ENCODE measurements around the gene SSH2. TPM values are rescaled to one million over a fixed set of nuclear protein-coding genes. Genes with fewer than 3 reads are reported as not detected.

The SSH2 gene
- polyA plus RNA-seq, 1 donor from 2014 or later: 16.6 TPM

DNA sequence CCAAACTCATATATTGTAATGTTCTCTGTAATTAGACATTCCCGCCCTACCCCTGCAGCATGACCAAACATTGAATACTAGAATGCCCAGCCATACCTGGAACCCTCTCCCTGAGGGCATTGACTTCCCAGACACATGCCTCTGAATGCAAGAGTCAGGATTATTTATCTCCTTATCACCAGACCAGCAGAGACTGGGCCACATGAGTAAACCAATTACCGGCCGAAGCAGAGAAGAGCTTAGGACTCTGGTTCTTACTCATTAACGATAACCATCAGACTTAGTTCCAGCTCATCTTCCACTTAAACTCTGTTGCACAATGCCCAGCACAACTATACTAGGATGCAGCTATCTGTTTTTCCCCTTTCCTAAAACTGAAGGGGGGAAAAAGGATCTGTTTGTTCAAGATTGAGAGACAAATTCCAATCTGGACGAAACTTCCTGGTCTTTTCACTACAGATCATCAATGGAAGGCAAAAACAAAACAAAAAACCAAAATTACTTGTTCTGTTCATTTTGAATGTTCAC is 219.1 kb downstream of the SSH2 start:
- no peaks in the 10 kb centered on the region for H3K9me2 ChIP-seq (ENCODE audit: insufficient read depth, low read length)
- H4K20me1 ChIP-seq (ENCODE audit: insufficient read depth): no peaks in the 10 kb centered on the region
- no peak overlapping the region for H3K27ac ChIP-seq (ENCODE audit: low read length)
- H3K27me3 ChIP-seq (ENCODE audit: insufficient read depth, low read depth, low read length): no peaks in the 10 kb centered on the region
- H3K4me2 ChIP-seq (ENCODE audit: low read length): no peak overlapping the region
- H3F3A ChIP-seq (ENCODE audit: insufficient read depth, low read length, poor library complexity, severe bottlenecking): no peaks in the 10 kb centered on the region
- H3K4me3 ChIP-seq (ENCODE audit: low read length): no peak overlapping the region
- TF ChIP-seq, protein P1, sequence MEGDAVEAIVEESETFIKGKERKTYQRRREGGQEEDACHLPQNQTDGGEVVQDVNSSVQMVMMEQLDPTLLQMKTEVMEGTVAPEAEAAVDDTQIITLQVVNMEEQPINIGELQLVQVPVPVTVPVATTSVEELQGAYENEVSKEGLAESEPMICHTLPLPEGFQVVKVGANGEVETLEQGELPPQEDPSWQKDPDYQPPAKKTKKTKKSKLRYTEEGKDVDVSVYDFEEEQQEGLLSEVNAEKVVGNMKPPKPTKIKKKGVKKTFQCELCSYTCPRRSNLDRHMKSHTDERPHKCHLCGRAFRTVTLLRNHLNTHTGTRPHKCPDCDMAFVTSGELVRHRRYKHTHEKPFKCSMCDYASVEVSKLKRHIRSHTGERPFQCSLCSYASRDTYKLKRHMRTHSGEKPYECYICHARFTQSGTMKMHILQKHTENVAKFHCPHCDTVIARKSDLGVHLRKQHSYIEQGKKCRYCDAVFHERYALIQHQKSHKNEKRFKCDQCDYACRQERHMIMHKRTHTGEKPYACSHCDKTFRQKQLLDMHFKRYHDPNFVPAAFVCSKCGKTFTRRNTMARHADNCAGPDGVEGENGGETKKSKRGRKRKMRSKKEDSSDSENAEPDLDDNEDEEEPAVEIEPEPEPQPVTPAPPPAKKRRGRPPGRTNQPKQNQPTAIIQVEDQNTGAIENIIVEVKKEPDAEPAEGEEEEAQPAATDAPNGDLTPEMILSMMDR (IDR thresholded peaks at IDR 0.05; ENCODE audit: poor library complexity, severe bottlenecking): no peak
- TF ChIP-seq REST (IDR thresholded peaks at IDR 0.05; ENCODE audit: borderline replicate concordance) (no peak), EZH2 (IDR thresholded peaks at IDR 0.05; ENCODE audit: borderline replicate concordance, insufficient read depth, low read length, poor library complexity, severe bottlenecking) (no peak), RAD21 (conservative IDR thresholded peaks at IDR 0.05) (no peak), TAF1 (IDR thresholded peaks at IDR 0.05; ENCODE audit: low read depth) (no peak), MXI1 (conservative IDR thresholded peaks at IDR 0.05; ENCODE audit: poor library complexity, severe bottlenecking) (no peak), POLR2AphosphoS5 (IDR thresholded peaks at IDR 0.05) (no peak), EP300 (conservative IDR thresholded peaks at IDR 0.05; ENCODE audit: poor library complexity, severe bottlenecking) (no peak), SMC3 (conservative IDR thresholded peaks at IDR 0.05; ENCODE audit: poor library complexity) (no peak)
- H3K9ac ChIP-seq (ENCODE audit: low read length): no peak overlapping the region
- H3K9me3 ChIP-seq (ENCODE audit: low read length): no peaks in the 10 kb centered on the region
- H3K36me3 ChIP-seq (ENCODE audit: insufficient read depth, low read length): no peaks in the 10 kb centered on the region
- H3K79me2 ChIP-seq (replicated peaks; ENCODE audit: insufficient read depth, low read length): no peaks in the 10 kb centered on the region
- no peak overlapping the region for H2AFZ ChIP-seq (ENCODE audit: low read depth, low read length)

- no peaks in the 10 kb centered on the region for H3K27me3 ChIP-seq (ENCODE audit: insufficient read depth, low read depth, low read length)
- H3K36me3 ChIP-seq (ENCODE audit: insufficient read depth, low read length): no peaks in the 10 kb centered on the region
- H3K79me2 ChIP-seq (replicated peaks; ENCODE audit: insufficient read depth, low read length): no peaks in the 10 kb centered on the region
- no peaks in the 10 kb centered on the region for H3F3A ChIP-seq (ENCODE audit: insufficient read depth, low read length, poor library complexity, severe bottlenecking)
- no peaks in the 10 kb centered on the region for H3K9me3 ChIP-seq (ENCODE audit: low read length)
- no peak overlapping the region for H3K27ac ChIP-seq (ENCODE audit: low read length)
- no peaks in the 10 kb centered on the region for H4K20me1 ChIP-seq (ENCODE audit: insufficient read depth)
- TF ChIP-seq EP300 (conservative IDR thresholded peaks at IDR 0.05; ENCODE audit: poor library complexity, severe bottlenecking): no peak
- TF ChIP-seq POLR2AphosphoS5 (IDR thresholded peaks at IDR 0.05): no peak
- no peak for TF ChIP-seq EZH2 (IDR thresholded peaks at IDR 0.05; ENCODE audit: borderline replicate concordance, insufficient read depth, low read length, poor library complexity, severe bottlenecking)
- no peak for TF ChIP-seq TAF1 (IDR thresholded peaks at IDR 0.05; ENCODE audit: low read depth)
- no peak for TF ChIP-seq MXI1 (conservative IDR thresholded peaks at IDR 0.05; ENCODE audit: poor library complexity, severe bottlenecking)
- TF ChIP-seq, protein P1 (IDR thresholded peaks at IDR 0.05; ENCODE audit: poor library complexity, severe bottlenecking): no peak
- TF ChIP-seq RAD21 (conservative IDR thresholded peaks at IDR 0.05): no peak
- no peak for TF ChIP-seq SMC3 (conservative IDR thresholded peaks at IDR 0.05; ENCODE audit: poor library complexity)
- no peak for TF ChIP-seq REST (IDR thresholded peaks at IDR 0.05; ENCODE audit: borderline replicate concordance)
- H3K4me3 ChIP-seq (ENCODE audit: low read length): no peak overlapping the region
- no peaks in the 10 kb centered on the region for H3K9me2 ChIP-seq (ENCODE audit: insufficient read depth, low read length)
- no peak overlapping the region for H3K4me2 ChIP-seq (ENCODE audit: low read length)
- no peak overlapping the region for H2AFZ ChIP-seq (ENCODE audit: low read depth, low read length)
- H3K9ac ChIP-seq (ENCODE audit: low read length): no peak overlapping the region
These were observed 219.5 kb downstream of the SSH2 start for GRCh38 chr17:29710520-29710884.

Measured in neural cell (in vitro differentiated cells).